HUES64 (cell line): ENCODE measurements around the gene GNAT1.
A peak's percentile ranks its signal among the peaks of the same experiment; 100 is the strongest.

Experiments
- H3K27ac ChIP-seq: 2 replicates; pipeline ENCODE4 v1.7.0; 2013; ENCODE audit warnings: low read depth, low read length, inconsistent platforms
- H3K27me3 ChIP-seq: 2 replicates; pipeline ENCODE4 v1.6.1; 2013; ENCODE audit warnings: mild to moderate bottlenecking, low read length; ENCODE audit not compliant: insufficient read depth
- H3K36me3 ChIP-seq: 2 replicates; pipeline ENCODE4 v1.6.1; 2013; ENCODE audit warnings: mild to moderate bottlenecking, low read length; ENCODE audit not compliant: insufficient read depth
- H3K4me1 ChIP-seq: 2 replicates; pipeline ENCODE4 v1.6.1; 2013; ENCODE audit warnings: mild to moderate bottlenecking, low read length, moderate library complexity; ENCODE audit not compliant: insufficient read depth
- H3K4me3 ChIP-seq: 2 replicates; pipeline ENCODE4 v1.5.1; 2013; ENCODE audit warnings: mild to moderate bottlenecking, low read length, moderate library complexity
- H3K9ac ChIP-seq: 2 replicates; pipeline ENCODE4 v1.6.1; 2013; ENCODE audit warnings: mild to moderate bottlenecking, low read depth, low read length
- H3K9me3 ChIP-seq: 2 replicates; pipeline ENCODE4 v1.6.1; 2013; ENCODE audit warnings: low read depth, low read length; ENCODE audit not compliant: insufficient read depth
- WGBS: fragments of 150-250, 120-280 bp; methylation state at CpG from one replicate; pipeline ENCODE4 v1.1.7; 2013; ENCODE audit warnings: missing lambda C conversion rate; 5-methylcytosine and 5-hydroxymethylcytosine counted together

Gene GNAT1

DNA sequence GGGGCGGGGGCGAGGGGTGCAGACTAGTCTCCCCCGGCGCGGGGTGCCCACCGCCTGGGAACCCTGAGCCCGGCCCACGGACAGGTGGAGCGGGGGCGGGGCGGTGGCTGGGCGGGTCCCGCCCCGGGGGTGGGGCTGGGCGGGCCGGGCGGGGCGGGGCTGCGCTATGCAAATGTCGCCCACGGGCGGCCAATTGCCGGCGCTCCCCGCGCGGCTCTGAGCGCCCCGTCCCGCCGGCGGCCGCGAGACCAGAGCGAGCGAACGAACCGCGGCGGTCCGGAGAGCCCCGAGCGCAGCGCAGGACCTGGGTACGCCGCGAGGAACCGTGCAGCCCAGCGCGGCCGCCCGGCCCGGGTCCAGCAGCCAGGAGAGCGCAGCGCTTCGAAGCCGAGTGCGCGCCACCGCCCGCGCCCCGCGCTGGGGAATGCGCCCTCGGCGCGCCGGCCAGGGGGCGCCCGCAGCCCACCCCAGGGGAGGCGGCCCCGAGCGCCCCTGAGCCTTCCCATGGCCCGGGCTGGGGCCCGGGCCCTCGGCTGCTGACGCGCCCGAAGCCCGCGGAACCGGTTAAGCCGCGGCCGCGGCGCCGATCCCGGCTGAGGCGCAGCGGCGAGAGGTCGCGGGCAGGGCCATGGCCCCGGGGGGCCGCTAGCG is 36.4 kb upstream of the GNAT1 start, which contains the start of gene SEMA3F:
Gene SEMA3F (plus strand): TSS at position 485 of the 651 bp plus-strand sequence. CDS start 4,299 bp downstream, outside the sequence.
- Histone ChIP-seq H3K4me3 (peak within 1 kb of the TSS; percentile 83), H3K27me3 (peaks cover 31% of the 10 kb centered on the region), H3K27ac (no peak within 1 kb of the TSS), H3K9ac (peak within 1 kb of the TSS; percentile 68), H3K4me1 (peaks cover 45% of the 10 kb centered on the region), H3K9me3 (no peaks in the 10 kb centered on the region), H3K36me3 (peaks cover 10% of the 10 kb centered on the region)
- under 1% methylated on average over 98 of the region's 98 CpGs for WGBS

GRCh38 chr3:50155491-50155878 is 35.9 kb upstream of the GNAT1 start:
- H3K36me3 ChIP-seq = peaks cover 15% of the 10 kb centered on the region
- H3K4me3 ChIP-seq = peak overlapping the region; percentile 83
- peak overlapping the region; percentile 68 for H3K9ac ChIP-seq
- H3K4me1 ChIP-seq = peaks cover 40% of the 10 kb centered on the region
- H3K27me3 ChIP-seq = peaks cover 31% of the 10 kb centered on the region
- H3K9me3 ChIP-seq = no peaks in the 10 kb centered on the region
- no peak overlapping the region for H3K27ac ChIP-seq
- under 1% methylated on average over 37 of the region's 37 CpGs for WGBS

DNA sequence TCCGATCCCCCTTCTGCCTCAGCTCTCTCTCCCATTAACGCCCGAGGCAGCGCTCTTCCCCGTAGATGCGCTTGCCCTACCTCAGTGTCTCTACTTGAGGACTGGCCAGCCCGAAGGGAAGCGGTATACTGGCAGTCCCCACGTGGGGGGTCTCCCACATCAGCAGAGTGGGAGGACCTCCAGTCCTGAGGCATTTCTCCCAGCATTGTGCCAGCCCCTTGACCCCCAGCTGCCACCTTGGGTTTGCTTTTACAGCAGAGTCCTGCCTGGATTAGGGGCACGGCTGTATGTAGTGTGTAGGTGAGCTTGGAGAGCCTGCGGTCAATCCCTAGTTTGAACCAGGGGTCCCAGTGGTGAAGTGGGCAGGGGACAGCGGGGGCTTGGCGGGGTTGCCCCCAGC is 35.5 kb upstream of the GNAT1 start:
- Histone ChIP-seq H3K36me3 (peaks cover 20% of the 10 kb centered on the region), H3K27me3 (peaks cover 31% of the 10 kb centered on the region), H3K27ac (no peak overlapping the region), H3K4me1 (peaks cover 37% of the 10 kb centered on the region), H3K4me3 (peak overlapping the region; percentile 83), H3K9me3 (no peaks in the 10 kb centered on the region), H3K9ac (peak overlapping the region; percentile 68)
- WGBS = 10% methylated on average over 13 of the region's 13 CpGs

DNA sequence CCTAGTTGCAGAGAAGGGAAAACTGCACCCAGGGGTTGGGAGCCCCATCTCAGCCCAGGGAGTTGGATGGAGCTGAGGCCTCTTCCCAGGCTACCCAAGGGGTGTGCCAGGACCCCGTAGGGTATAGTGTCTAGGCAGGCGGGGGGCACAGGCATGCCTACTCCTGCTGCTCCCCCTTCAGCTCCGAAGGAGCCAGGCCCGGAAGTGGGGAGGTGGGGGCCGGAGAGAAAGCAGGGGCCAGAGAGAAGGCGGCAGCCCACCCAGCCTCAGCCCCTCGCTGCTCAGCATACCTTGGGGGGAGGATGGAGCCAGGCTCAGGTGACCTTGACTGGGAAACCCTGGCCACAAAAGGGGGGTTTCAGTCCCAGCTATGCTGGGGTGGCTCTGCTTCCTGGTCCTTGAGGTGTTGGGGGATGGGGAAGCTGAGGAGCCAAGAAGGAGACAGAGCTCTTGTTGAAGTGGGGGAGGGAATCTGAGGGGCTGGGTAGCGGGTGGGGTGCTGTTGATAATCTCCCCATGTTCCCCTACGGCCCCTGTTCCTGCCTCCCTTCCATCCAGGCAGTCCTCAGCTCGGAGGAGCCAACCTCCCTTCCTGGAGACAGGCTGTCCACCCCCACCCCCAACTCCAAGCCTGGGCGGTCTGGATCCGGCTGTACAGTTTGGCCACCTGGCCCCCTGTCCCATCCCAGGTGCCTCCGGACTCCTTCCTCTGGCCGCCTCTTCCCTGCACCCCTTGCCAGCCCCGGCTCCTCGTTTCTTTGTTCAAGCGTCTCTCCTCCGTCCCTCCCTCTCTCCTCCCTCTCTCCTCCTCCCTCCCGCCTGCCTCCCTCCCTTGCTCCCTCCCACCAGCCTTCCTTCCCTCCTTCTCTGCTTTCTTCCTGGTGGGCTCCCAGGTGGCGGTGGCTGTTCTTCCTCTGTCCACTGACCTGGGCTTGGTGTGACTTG is 34.6 kb upstream of the GNAT1 start:
- Histone ChIP-seq H3K4me3 (peak overlapping the region; percentile 83), H3K9ac (peak overlapping the region; percentile 69), H3K4me1 (peaks cover 29% of the 10 kb centered on the region), H3K9me3 (no peaks in the 10 kb centered on the region), H3K36me3 (peaks cover 28% of the 10 kb centered on the region), H3K27ac (no peak overlapping the region), H3K27me3 (peaks cover 31% of the 10 kb centered on the region)
- WGBS = 14% methylated on average over 19 of the region's 20 CpGs

GRCh38 chr3:50157827-50158529 is 33.4 kb upstream of the GNAT1 start:
- H3K4me3 ChIP-seq = no peak overlapping the region
- 71% methylated on average over 12 of the region's 12 CpGs for WGBS
- H3K36me3 ChIP-seq = peaks cover 40% of the 10 kb centered on the region

DNA sequence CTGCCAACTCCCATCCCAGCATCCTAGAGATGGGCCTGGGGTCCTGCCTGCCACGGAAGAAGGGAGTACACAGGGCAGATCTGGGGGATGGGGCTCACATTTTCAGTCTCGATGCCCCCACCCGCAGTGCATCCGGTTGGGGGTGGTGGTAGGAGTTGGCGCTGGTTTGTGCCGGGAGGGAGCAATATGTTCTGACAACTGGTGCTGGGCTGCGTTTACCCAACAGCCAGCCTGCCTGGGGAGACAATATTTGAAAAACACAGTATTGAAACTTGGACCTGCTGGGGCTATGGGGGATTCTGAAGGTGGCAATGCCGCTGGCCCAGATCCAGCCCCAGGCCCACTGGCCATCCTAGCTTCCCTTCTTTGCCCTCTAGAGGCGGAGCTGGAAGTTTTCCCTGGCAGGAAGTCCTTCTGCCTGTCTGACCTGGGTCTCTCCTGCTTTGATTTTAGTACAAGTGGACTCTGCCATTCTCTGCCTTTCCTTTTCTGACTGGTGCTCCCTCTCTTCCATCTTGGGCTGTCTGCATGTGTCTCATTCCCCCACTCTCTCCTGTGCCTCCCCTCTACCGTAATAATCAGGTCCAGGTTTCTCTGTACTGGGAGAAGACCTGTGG is 32.8 kb upstream of the GNAT1 start:
- WGBS = 84% methylated on average over 9 of the region's 10 CpGs
- Histone ChIP-seq H3K4me3 (no peak overlapping the region), H3K9ac (no peak overlapping the region), H3K27me3 (peaks cover 19% of the 10 kb centered on the region), H3K27ac (no peak overlapping the region), H3K9me3 (no peaks in the 10 kb centered on the region), H3K36me3 (peaks cover 45% of the 10 kb centered on the region), H3K4me1 (peaks cover 28% of the 10 kb centered on the region; the same call in 1 of the 2 replicates)

More at GRCh38 chr3:50157827-50158529, 33.4 kb upstream of the GNAT1 start:
- H3K27me3 ChIP-seq = peaks cover 26% of the 10 kb centered on the region
- no peak overlapping the region for H3K9ac ChIP-seq
- H3K4me1 ChIP-seq = peaks cover 28% of the 10 kb centered on the region; the same call in 1 of the 2 replicates
- H3K27ac ChIP-seq = no peak overlapping the region
- H3K9me3 ChIP-seq = no peaks in the 10 kb centered on the region

DNA sequence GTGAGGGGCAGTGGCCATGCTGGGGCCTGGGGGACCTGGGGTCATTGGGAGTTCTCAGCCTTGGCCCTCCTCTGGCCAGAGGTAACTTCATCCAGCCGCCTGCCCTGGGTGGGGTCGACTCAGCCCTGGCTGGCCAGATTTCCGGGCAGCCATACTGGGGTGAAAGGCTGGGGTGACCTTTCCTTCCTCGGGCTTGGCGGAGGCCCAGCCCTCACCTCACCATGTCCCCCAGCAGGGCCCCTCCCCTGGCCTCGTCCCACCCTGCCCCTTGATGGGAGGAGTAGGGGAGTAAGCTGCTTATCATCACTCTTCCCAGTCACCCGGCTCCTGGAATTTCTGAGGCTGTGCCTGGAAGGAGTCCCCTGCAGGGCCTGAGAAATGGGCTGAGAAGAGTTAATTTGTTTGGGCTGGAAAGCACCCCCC is 30.8 kb upstream of the GNAT1 start:
- H3K36me3 ChIP-seq = peaks cover 45% of the 10 kb centered on the region
- no peaks in the 10 kb centered on the region for H3K9me3 ChIP-seq
- H3K4me1 ChIP-seq = peaks cover 32% of the 10 kb centered on the region
- 91% methylated on average over 5 of the region's 7 CpGs for WGBS
- H3K27ac ChIP-seq = no peak overlapping the region
- no peak overlapping the region for H3K4me3 ChIP-seq
- H3K9ac ChIP-seq = no peak overlapping the region; the same call in 1 of the 2 replicates
- H3K27me3 ChIP-seq = peaks cover 9% of the 10 kb centered on the region

GRCh38 chr3:50161320-50161719 is 30.1 kb upstream of the GNAT1 start:
- Histone ChIP-seq H3K27me3 (peaks cover 1% of the 10 kb centered on the region; the same call in 1 of the 2 replicates), H3K9ac (no peak overlapping the region), H3K4me3 (no peak overlapping the region), H3K36me3 (peaks cover 45% of the 10 kb centered on the region), H3K27ac (no peak overlapping the region), H3K9me3 (no peaks in the 10 kb centered on the region), H3K4me1 (peaks cover 35% of the 10 kb centered on the region)
- WGBS = 89% methylated on average over 13 of the region's 13 CpGs

- no peak overlapping the region for H3K9ac ChIP-seq
- no peaks in the 10 kb centered on the region for H3K27me3 ChIP-seq
- H3K9me3 ChIP-seq = no peaks in the 10 kb centered on the region
- H3K4me3 ChIP-seq = no peak overlapping the region
- H3K4me1 ChIP-seq = peaks cover 38% of the 10 kb centered on the region
- H3K36me3 ChIP-seq = peaks cover 45% of the 10 kb centered on the region
- WGBS = 87% methylated on average over 5 of the region's 5 CpGs
- no peak overlapping the region for H3K27ac ChIP-seq
These were observed 29.2 kb upstream of the GNAT1 start for GRCh38 chr3:50162034-50162883.
